GM04503 (cell line): ENCODE data around the gene AP3S1.

ENCODE experiments used
- DNase-seq: peaks from one replicate; pipeline ENCODE4 v3.0.0-alpha.2; 2012; ENCODE audit warnings: low read depth

Gene AP3S1

DNA sequence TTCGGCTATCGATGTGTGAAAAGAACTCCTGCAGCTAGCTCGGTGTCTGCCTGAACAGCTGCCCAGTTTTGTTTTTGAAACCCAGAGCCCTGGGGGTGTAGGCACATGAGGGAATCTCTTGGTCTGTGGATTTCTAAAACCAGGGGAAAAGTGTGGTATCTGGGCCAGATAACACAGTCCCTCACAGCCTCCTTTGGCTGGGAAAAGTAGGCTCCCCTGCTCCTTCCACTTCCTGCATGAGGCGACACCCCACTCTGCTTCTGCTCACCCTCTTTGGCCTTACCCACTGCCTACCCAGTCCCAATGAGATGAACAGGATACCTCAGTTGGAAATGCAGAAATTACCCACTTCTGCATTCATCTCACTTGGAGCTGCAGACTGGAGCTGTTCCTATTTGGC lies 15.8 kb upstream of the AP3S1 start:
- no peak for DNase-seq

GRCh38 chr5:115829913-115830312 lies 11.8 kb upstream of the AP3S1 start:
- DNase-seq: no peak

- DNase-seq: no peak
Measured at GRCh38 chr5:115831163-115831768, 10.5 kb upstream of the AP3S1 start.

- DNase-seq: no peak
Measured at GRCh38 chr5:115835481-115835880, 6.3 kb upstream of the AP3S1 start.

GRCh38 chr5:115838885-115839518 lies 2.7 kb upstream of the AP3S1 start:
- DNase-seq: no peak

DNA sequence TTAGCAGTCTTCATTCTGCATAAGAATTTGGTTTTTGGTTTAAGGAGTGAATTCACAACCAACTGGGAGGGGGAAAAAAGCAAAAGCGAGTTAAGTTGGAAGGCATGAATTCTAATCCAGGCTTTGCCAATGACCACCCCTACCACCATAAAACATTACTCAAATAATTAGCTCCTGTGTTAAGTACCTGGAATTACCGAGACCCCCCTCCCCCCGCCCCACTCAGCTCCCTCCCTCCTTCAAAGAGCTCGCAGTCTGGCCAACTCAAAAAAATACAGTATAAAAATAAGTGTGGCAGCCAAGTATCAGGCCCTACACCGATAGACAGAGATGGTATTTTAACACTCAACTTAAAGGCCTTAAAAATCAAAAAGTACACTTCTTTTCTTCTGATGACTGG lies 862 bp upstream of the AP3S1 start:
- DNase-seq: no peak

DNA sequence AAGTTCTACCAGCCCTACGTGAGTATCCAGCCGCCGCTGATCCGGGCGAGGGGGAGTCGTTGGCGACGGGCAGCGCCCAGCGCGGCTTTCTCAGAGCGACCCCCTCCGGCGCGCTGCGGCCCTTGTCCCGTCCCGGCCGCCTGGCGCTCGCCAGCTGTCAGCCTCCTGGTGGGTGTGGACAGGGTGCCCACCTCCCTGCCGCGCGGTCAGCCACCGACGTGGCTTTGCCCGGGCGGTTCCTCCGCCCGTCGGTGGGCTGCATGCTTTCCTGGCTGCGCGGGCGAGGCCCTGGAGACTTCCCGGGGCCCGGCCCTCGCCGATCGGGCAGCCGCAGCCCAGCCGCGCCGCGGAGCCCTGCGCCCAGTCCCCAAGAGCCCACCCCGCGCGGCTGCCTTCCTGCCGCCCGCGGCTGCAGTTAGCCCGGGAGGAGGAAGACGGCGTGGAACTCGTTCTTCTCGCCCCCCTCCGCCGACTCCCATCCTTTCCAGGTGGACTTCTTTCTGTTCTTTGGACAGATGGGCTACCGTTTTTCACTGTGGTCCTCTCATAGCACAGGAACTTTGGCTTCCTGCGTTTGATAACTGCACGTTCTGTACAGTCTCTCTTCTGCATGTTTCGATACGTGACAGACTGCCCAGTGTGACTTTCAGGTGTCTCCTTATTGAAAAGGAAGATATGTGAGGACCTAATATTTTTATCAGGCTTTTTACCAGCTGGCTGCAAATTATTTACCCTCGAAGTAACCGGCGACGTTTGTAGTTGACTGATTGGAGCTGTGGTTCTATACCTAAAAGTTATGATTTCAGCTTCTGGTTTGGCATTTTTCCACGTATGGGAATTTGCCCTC lies 577 bp downstream of the AP3S1 start:
- DNase-seq: no peak

GRCh38 chr5:115842952-115843351 lies 1.2 kb downstream of the AP3S1 start:
- no peak for DNase-seq

GRCh38 chr5:115843444-115844130 lies 1.9 kb downstream of the AP3S1 start:
- no peak for DNase-seq

- DNase-seq: no peak
Measured at GRCh38 chr5:115844321-115844817, 2.6 kb downstream of the AP3S1 start.

- DNase-seq: no peak
Measured at GRCh38 chr5:115847290-115847689, 5.6 kb downstream of the AP3S1 start.

DNA sequence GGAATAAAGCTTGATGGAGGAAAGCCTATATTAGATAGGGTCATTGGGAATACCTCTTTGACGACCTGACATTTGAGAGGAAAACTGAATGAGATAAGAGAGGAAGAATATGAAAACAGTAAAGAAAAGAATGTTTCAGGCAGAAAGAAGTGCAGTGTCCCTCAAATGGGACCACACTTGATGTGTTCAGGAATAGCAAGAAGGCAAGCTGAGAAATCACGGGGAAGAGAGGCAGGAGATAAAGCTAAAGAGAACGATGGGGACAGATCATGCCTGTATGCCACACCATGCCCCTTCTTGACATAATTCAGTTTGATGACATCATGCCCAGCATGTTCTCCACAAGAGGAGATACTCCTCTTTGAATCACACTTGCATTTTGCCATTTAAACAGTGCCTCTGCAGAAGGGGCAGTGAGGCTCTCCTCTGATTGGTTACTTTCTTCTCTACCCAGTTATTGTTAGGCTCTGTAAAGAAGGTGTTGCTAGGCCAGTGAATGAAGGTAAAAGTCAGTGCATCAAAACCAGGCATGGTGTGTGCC lies 7.6 kb downstream of the AP3S1 start:
- no peak for DNase-seq

- no peak for DNase-seq
Measured at GRCh38 chr5:115850744-115851416, 9.1 kb downstream of the AP3S1 start.

- DNase-seq: no peak
Measured at GRCh38 chr5:115854139-115854538, 12.4 kb downstream of the AP3S1 start.

DNA sequence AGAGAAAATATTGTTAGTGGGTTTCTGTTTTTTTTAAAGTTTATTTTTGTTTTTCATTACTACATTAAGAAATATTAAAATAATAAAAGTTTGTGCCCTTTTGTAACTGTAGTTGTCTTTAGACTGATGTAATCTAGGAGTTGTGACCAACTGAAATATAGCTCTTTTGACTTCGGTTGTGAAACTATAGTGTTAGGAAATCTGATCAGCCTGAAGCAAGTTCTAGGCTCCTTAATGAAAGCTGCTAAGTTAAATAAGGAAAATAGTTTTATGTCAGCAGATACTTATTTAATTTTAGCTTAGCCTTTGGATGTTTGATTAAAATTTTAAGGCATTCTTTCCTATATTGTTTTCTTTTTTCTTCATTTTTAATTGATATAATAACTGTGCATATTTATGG lies 14.2 kb downstream of the AP3S1 start:
- DNase-seq: no peak

- DNase-seq: no peak
Measured at GRCh38 chr5:115857057-115857479, 15.3 kb downstream of the AP3S1 start.

GRCh38 chr5:115857626-115858349 lies 16.1 kb downstream of the AP3S1 start:
- no peak for DNase-seq

DNA sequence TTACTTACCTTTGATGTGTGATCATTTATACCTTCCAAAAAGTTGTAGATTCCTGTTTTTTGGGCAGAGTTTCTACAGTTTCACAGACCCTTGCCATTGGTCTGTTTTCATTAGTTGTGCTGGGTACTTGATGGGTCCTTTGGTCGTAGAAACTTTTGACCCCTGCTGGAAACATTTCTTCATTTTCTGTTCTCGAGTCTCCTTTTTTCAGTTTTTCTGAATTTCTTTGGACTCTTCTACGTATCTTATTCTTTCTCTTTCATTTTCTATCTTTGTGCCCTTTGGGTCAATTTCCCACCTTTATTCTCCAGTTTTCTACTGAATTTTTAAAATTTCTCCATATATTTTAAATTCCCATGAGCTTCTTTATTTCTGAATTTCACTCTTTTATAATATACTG lies 16.7 kb downstream of the AP3S1 start:
- DNase-seq: no peak

- DNase-seq: no peak
Measured at GRCh38 chr5:115859378-115859777, 17.6 kb downstream of the AP3S1 start.

DNA sequence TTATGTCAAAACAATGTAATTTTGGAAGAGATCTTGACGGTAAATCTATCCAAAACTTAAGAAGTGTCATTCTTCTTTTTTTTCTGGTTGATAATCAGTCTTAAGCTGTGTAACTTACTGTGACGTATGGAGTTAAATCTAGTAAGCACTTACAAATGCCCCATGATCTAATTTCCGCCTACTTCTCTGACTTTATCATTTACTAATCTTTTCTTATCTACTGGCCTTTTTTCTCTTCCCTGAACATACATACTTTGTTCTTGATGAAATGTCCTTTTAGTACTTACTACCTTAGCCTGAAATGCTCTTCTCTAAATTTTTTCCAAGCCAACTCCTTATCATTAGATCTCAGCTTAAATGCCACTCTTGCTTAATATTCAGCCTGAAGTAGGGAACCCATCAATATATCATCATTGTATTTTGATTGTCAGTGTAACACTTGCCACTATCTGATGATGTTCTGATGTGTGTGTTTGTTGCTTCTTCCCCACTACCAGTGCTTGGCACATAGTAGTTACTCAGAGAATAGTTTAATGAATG lies 27.6 kb downstream of the AP3S1 start:
- DNase-seq: no peak

GRCh38 chr5:115872447-115872846 lies 30.7 kb downstream of the AP3S1 start:
- no peak for DNase-seq
